K562 (cell line): ENCODE measurements around the gene SAP130. TPM values are rescaled to one million over a fixed set of nuclear protein-coding genes. Genes with fewer than 3 reads are reported as not detected.

Experiments used
- ASH1L ChIP-seq: fragments of 450-650 bp; IDR thresholded peaks from 2 replicates; pipeline ENCODE4 v1.6.1; 2018; ENCODE audit warnings: borderline replicate concordance, mild to moderate bottlenecking, low read depth; ENCODE audit not compliant: partially characterized antibody
- CBX1 ChIP-seq: sonication (generic); IDR thresholded peaks from 2 replicates; pipeline ENCODE4 v1.6.1; 2016; ENCODE audit warnings: antibody characterized with exemption, low read depth, mild to moderate bottlenecking
- CBX3 ChIP-seq, 2 experiments: IDR thresholded peaks; 1 replicate in 1 of 2; 2 replicates in 1 of 2; pipeline ENCODE4 v1.6.1; 2012; ENCODE audit warnings: inconsistent platforms in 2 of 2, low read length in 2 of 2, borderline replicate concordance in 1 of 2, control low read depth in 1 of 2
- CBX5 ChIP-seq: IDR thresholded peaks from 2 replicates; pipeline ENCODE4 v1.6.1; 2014; ENCODE audit warnings: low read depth, borderline replicate concordance
- HDAC6 ChIP-seq: IDR thresholded peaks from 2 replicates; pipeline ENCODE4 v1.6.1; 2012; ENCODE audit warnings: low read depth, mild to moderate bottlenecking, control low read depth, inconsistent platforms, low read length, moderate library complexity
- MCM5 ChIP-seq: fragments of 450-650 bp; IDR thresholded peaks from 2 replicates; pipeline ENCODE4 v1.6.1; 2016; ENCODE audit warnings: low read depth
- NFATC3 ChIP-seq: fragments of 450-650 bp; IDR thresholded peaks from 2 replicates; pipeline ENCODE4 v1.6.1; 2017; ENCODE audit warnings: mild to moderate bottlenecking
- SMAD3 ChIP-seq: fragments of 450-650 bp; formaldehyde crosslinking; conservative IDR thresholded peaks from 2 replicates; pipeline ENCODE4 v1.4.0; 2020; ENCODE audit warnings: mild to moderate bottlenecking
- TCF7L2 ChIP-seq: fragments of 150-350 bp; IDR thresholded peaks from 2 replicates; pipeline ENCODE4 v1.6.1; 2016; ENCODE audit warnings: low read depth, mild to moderate bottlenecking, low read length, moderate library complexity
- ZFP1 ChIP-seq: fragments of 450-650 bp; formaldehyde crosslinking; IDR thresholded peaks from 2 replicates; pipeline ENCODE4 v1.4.0; 2020; ENCODE audit warnings: mild to moderate bottlenecking, mixed read lengths
- ZNF133 ChIP-seq: fragments of 250-450 bp; sonication (Bioruptor Pico); IDR thresholded peaks from 2 replicates; pipeline ENCODE4 v1.4.0; 2020; ENCODE audit warnings: mild to moderate bottlenecking
- ZNF311 ChIP-seq: fragments of 250-450 bp; sonication (Bioruptor Pico); IDR thresholded peaks from 2 replicates; pipeline ENCODE4 v1.4.0; 2020; ENCODE audit warnings: mild to moderate bottlenecking, moderate library complexity
- ZNF408 ChIP-seq: fragments of 250-450 bp; sonication (Bioruptor Pico); IDR thresholded peaks from 2 replicates; pipeline ENCODE4 v1.4.0; 2020; ENCODE audit warnings: low read depth, mild to moderate bottlenecking, moderate library complexity
- ZNF583 ChIP-seq: fragments of 250-450 bp; sonication (Bioruptor Pico); IDR thresholded peaks from 2 replicates; pipeline ENCODE4 v1.4.0; 2020
- polyA plus RNA-seq, 8 experiments: library from polyadenylated mRNA; depleted of rRNA in 4 of 8; stranded (reverse) in 5 of 8; unstranded in 3 of 8; fragments of >200 nt; fragmentation: Nextera tagmentation in 2 of 8; fragmentation: Illumina TruSeq in 1 of 8; extraction: Ambion mirVana in 2 of 8; extraction: Trizol in 1 of 8; gene quantifications; 2 replicates each; pipeline versions ENCODE4 v1.2.1 to v1.2.3, GENCODE V29; 2011 to 2014; ENCODE audit warnings: inconsistent platforms in 1 of 8, missing spikeins in 1 of 8
- total RNA-seq, 7 experiments: library from RNA; depleted of rRNA in 6 of 7; stranded (reverse); fragments of >200 nt in 6 of 7; fragmentation: Illumina TruSeq in 2 of 7; extraction: Trizol in 2 of 7; gene quantifications; 2 replicates each; pipeline versions ENCODE4 v1.2.1 to v1.2.3, GENCODE V29; 2011 to 2021; ENCODE audit warnings: low replicate concordance in 1 of 7
- TF ChIP-seq, protein P1 (sequence below): fragments of 250-450 bp; sonication (Bioruptor Pico); IDR thresholded peaks from 2 replicates; pipeline ENCODE4 v1.4.0; 2020; ENCODE audit warnings: mild to moderate bottlenecking
- TF ChIP-seq, protein P2 (sequence below): fragments of 250-450 bp; sonication (Bioruptor Pico); IDR thresholded peaks from 2 replicates; pipeline ENCODE4 v1.4.0; 2020
- TF ChIP-seq, protein P3 (sequence below): sonication (generic); formaldehyde crosslinking; IDR thresholded peaks from 2 replicates; pipeline ENCODE4 v1.8.0; 2022; ENCODE audit warnings: missing genetic modification reagents, mild to moderate bottlenecking, borderline replicate concordance
- TF ChIP-seq, protein P4 (sequence below): sonication (generic); formaldehyde crosslinking; IDR thresholded peaks from 2 replicates; pipeline ENCODE4 v1.8.0; 2022; ENCODE audit warnings: missing genetic modification reagents, mild to moderate bottlenecking, moderate library complexity, borderline replicate concordance
- TF ChIP-seq, protein P5 (sequence below): sonication (generic); formaldehyde crosslinking; IDR thresholded peaks from 2 replicates; pipeline ENCODE4 v1.8.0; 2022; ENCODE audit warnings: mild to moderate bottlenecking, missing genetic modification reagents
- TF ChIP-seq, protein P6 (sequence below): fragments of 250-450 bp; sonication (Bioruptor Pico); IDR thresholded peaks from 2 replicates; pipeline ENCODE4 v1.8.0; 2022; ENCODE audit warnings: moderate library complexity, mild to moderate bottlenecking, inconsistent platforms

SAP130 gene
- total and polyA plus RNA-seq, 9 of the 15 experiments (the other 6 are each of a cell fraction or from before 2014, with no cell fraction given) = 4.5 to 33.4 (median 7.4) TPM

DNA sequence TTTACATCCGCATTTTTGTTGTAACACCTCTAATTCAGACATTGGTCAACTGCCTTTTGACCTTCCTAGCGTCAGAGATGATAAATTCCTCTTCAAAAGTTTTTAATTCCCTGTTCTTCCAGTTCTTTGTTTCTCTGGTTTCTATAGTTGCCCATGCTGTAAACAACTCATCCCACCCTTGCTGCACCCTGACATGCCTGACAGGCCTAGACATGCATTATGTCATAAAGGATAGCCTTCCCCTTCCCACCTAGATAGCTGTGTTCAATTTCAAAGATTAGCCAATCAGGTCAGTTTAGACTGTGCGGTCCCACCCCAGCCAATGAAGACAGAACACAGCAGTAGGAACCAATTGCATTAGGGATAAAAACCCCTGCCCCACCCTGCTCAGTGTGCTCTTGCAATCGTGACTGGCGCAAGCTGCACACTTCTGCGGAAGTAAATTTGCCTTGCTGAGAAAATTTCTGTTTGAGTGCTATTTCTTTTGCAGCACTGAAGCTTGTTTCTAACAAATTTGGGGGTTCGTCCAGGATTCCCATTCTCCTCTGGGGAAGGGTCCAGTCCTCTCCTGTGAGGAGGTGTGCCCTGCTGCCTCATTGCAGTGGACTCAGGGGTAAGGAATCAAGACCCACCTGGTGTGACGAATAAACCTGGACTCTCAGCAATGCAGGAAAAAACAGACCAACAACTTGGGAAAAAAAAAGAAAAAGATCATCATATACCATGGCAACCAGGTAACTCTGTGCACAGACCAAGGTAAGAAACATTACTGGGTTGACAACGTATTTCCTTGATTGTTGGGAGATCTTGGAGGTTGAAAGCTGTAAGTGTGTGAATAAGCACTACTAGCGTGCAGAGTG, 9.1 kb upstream of the SAP130 start (continued):
- TF ChIP-seq, protein P1, sequence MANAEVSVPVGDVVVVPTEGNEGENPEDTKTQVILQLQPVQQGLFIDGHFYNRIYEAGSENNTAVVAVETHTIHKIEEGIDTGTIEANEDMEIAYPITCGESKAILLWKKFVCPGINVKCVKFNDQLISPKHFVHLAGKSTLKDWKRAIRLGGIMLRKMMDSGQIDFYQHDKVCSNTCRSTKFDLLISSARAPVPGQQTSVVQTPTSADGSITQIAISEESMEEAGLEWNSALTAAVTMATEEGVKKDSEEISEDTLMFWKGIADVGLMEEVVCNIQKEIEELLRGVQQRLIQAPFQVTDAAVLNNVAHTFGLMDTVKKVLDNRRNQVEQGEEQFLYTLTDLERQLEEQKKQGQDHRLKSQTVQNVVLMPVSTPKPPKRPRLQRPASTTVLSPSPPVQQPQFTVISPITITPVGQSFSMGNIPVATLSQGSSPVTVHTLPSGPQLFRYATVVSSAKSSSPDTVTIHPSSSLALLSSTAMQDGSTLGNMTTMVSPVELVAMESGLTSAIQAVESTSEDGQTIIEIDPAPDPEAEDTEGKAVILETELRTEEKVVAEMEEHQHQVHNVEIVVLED (CRISPR knock-in tag) = no peak
- no peak for TF ChIP-seq NFATC3
- peak; percentile 89 for TF ChIP-seq CBX5
- TF ChIP-seq TCF7L2 = no peak
- TF ChIP-seq ZNF583 (CRISPR knock-in tag) = no peak
- TF ChIP-seq, protein P2, sequence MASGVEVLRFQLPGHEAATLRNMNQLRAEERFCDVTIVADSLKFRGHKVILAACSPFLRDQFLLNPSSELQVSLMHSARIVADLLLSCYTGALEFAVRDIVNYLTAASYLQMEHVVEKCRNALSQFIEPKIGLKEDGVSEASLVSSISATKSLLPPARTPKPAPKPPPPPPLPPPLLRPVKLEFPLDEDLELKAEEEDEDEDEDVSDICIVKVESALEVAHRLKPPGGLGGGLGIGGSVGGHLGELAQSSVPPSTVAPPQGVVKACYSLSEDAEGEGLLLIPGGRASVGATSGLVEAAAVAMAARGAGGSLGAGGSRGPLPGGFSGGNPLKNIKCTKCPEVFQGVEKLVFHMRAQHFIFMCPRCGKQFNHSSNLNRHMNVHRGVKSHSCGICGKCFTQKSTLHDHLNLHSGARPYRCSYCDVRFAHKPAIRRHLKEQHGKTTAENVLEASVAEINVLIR (CRISPR knock-in tag) = no peak
- TF ChIP-seq ZNF408 (CRISPR knock-in tag) = no peak
- no peak for TF ChIP-seq HDAC6
- TF ChIP-seq, protein P3, sequence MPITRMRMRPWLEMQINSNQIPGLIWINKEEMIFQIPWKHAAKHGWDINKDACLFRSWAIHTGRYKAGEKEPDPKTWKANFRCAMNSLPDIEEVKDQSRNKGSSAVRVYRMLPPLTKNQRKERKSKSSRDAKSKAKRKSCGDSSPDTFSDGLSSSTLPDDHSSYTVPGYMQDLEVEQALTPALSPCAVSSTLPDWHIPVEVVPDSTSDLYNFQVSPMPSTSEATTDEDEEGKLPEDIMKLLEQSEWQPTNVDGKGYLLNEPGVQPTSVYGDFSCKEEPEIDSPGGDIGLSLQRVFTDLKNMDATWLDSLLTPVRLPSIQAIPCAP (CRISPR knock-in tag) = no peak
- no peak for TF ChIP-seq MCM5
- TF ChIP-seq CBX3 (IDR thresholded peaks at IDR 0.05; ENCODE audit: borderline replicate concordance in 1 of 2, low read length in 2 of 2) = peak in 1 of 2 experiments; percentile 95; a peak in 2 of 3 replicates
- TF ChIP-seq, protein P4, sequence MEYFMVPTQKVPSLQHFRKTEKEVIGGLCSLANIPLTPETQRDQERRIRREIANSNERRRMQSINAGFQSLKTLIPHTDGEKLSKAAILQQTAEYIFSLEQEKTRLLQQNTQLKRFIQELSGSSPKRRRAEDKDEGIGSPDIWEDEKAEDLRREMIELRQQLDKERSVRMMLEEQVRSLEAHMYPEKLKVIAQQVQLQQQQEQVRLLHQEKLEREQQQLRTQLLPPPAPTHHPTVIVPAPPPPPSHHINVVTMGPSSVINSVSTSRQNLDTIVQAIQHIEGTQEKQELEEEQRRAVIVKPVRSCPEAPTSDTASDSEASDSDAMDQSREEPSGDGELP = no peak
- TF ChIP-seq, protein P5, sequence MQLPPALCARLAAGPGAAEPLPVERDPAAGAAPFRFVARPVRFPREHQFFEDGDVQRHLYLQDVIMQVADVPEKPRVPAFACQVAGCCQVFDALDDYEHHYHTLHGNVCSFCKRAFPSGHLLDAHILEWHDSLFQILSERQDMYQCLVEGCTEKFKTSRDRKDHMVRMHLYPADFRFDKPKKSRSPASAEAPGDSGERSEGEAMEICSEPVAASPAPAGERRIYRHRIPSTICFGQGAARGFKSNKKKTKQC (CRISPR knock-in tag) = no peak
- no peak for TF ChIP-seq ASH1L
- no peak for TF ChIP-seq SMAD3 (CRISPR knock-in tag)
- TF ChIP-seq CBX1 = peak; percentile 68; the same call in 1 of the 2 replicates
- no peak for TF ChIP-seq ZNF311 (CRISPR knock-in tag)
- no peak for TF ChIP-seq ZFP1 (CRISPR knock-in tag)
- TF ChIP-seq, protein P6, sequence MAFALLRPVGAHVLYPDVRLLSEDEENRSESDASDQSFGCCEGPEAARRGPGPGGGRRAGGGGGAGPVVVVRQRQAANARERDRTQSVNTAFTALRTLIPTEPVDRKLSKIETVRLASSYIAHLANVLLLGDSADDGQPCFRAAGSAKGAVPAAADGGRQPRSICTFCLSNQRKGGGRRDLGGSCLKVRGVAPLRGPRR (CRISPR knock-in tag) = no peak
- no peak for TF ChIP-seq ZNF133
